Gastroesophageal sphincter (tissue), 4 donors: Measurements from ENCODE around the gene PDRG1. TPM values are rescaled to one million over a fixed set of nuclear protein-coding genes. Genes with fewer than 3 reads are reported as not detected.

ENCODE experiments used
- ATAC-seq: fragments of 150-250 bp; one replicate; pipeline ENCODE4 v1.9.1; 2016; ENCODE audit warnings: mild to moderate bottlenecking, moderate library complexity
- H3K27ac ChIP-seq, 4 donors: fragments of 200-600 bp; sonication (generic) in 3 of 4; 1 replicate in 3 of 4; 2 replicates in 1 of 4; pipeline ENCODE4 v1.5.1; 2016 to 2019
- H3K27me3 ChIP-seq: fragments of 200-600 bp; sonication (generic); one replicate; pipeline ENCODE4 v1.5.1; 2019
- H3K36me3 ChIP-seq, 2 donors: fragments of 200-600 bp; sonication (generic); one replicate each; pipeline ENCODE4 v1.5.1; 2019; ENCODE audit warnings: control low read depth in 1 of 2
- H3K4me1 ChIP-seq, 3 donors: fragments of 200-600 bp; sonication (generic); 1 replicate in 2 of 3; 2 replicates in 1 of 3; pipeline ENCODE4 v1.5.1; 2016 to 2019; ENCODE audit warnings: control low read depth in 2 of 3
- H3K4me3 ChIP-seq, 2 donors: fragments of 200-600 bp; sonication (generic); one replicate each; pipeline ENCODE4 v1.5.1; 2019; ENCODE audit warnings: mild to moderate bottlenecking in 1 of 2, moderate library complexity in 1 of 2
- H3K9me3 ChIP-seq, 3 donors: fragments of 200-600 bp; sonication (generic); one replicate each; pipeline ENCODE4 v1.5.1; 2017 to 2019; ENCODE audit warnings: control low read depth in 2 of 3
- CTCF ChIP-seq, 4 experiments: fragments of 200-600 bp in 2 of 4; fragments of 450-650 bp in 2 of 4; sonication (generic) in 1 of 4; IDR thresholded peaks; one replicate each; pipeline ENCODE4 v1.5.1; 2017 to 2019; ENCODE audit warnings: antibody characterized with exemption in 4 of 4, mild to moderate bottlenecking in 2 of 4, moderate library complexity in 2 of 4
- EP300 ChIP-seq: sonication (generic); formaldehyde crosslinking; IDR thresholded peaks from one replicate; pipeline ENCODE4 v1.6.1; 2017; ENCODE audit warnings: antibody characterized with exemption, mild to moderate bottlenecking
- POLR2A ChIP-seq, 2 donors: fragments of 450-650 bp; IDR thresholded peaks; one replicate each; pipeline ENCODE4 v1.6.1; 2017; ENCODE audit warnings: antibody characterized with exemption in 2 of 2, mild to moderate bottlenecking in 2 of 2, moderate library complexity in 1 of 2
- POLR2AphosphoS5 ChIP-seq: sonication (generic); formaldehyde crosslinking; IDR thresholded peaks from one replicate; pipeline ENCODE4 v1.6.1; 2017; ENCODE audit warnings: antibody characterized with exemption
- WGBS, 2 donors: methylation state at CpG; one replicate each; pipeline ENCODE4 v1.1.5; 2018; ENCODE audit warnings: low coverage in 1 of 2; 5-methylcytosine and 5-hydroxymethylcytosine counted together
- total RNA-seq, 4 donors: library from RNA; depleted of rRNA; stranded (reverse); fragments of >200 nt; gene quantifications; one replicate each; pipeline ENCODE4 v1.1.0, GENCODE V29; 2016

PDRG1 gene
- total RNA-seq = 10 to 100 TPM; 10.5 to 11.2 (median 11.0) TPM

GRCh38 chr20:31951530-31952453 is at the start of gene PDRG1:
Gene PDRG1 (minus strand): TSS chr20:31952046. CDS start chr20:31951961, 85 bp downstream.
- ATAC-seq = peak; percentile 98
- TF ChIP-seq POLR2A (IDR thresholded peaks at IDR 0.05) = peak; percentile 58 to 65
- no peak for TF ChIP-seq EP300
- peak; percentile 77 to 96 (median 87) for TF ChIP-seq CTCF (IDR thresholded peaks at IDR 0.05)
- TF ChIP-seq POLR2AphosphoS5 = peak; percentile 66

GRCh38 chr20:31998246-31998645 is 46.4 kb upstream of the PDRG1 start:
- no peak overlapping the region for H3K27ac ChIP-seq
- ATAC-seq = no peak
- no peak overlapping the region for H3K4me3 ChIP-seq
- peaks cover 0 to 6% (median 0%) of the 10 kb centered on the region in 3 donors for H3K4me1 ChIP-seq
- H3K36me3 ChIP-seq = no peaks in the 10 kb centered on the region
- no peak for TF ChIP-seq EP300
- TF ChIP-seq POLR2AphosphoS5 = no peak
- TF ChIP-seq POLR2A (IDR thresholded peaks at IDR 0.05) = no peak
- TF ChIP-seq CTCF (IDR thresholded peaks at IDR 0.05) = no peak
- H3K9me3 ChIP-seq = no peaks in the 10 kb centered on the region
- H3K27me3 ChIP-seq = peaks cover 58% of the 10 kb centered on the region
- WGBS, 2 donors = 17 to 57% methylated on average over 1 of the region's 2 CpGs

More at GRCh38 chr20:31951530-31952453, at the start of gene PDRG1:
- Histone ChIP-seq H3K4me3 (peak within 1 kb of the TSS; percentile 57 to 81), H3K9me3 (peaks cover 0 to 5% (median 0%) of the 10 kb centered on the region in 3 donors), H3K4me1 (peaks cover 5 to 28% (median 11%) of the 10 kb centered on the region in 3 donors), H3K27me3 (peaks cover 10% of the 10 kb centered on the region), H3K36me3 (peaks cover 5 to 30% of the 10 kb centered on the region in 2 donors), H3K27ac (peak within 1 kb of the TSS; percentile 13 to 90 (median 84))
- WGBS, 2 donors = 0 to 5% methylated on average over 4 to 5 of the region's 63 CpGs

- ATAC-seq = no peak
- no peak for TF ChIP-seq CTCF (IDR thresholded peaks at IDR 0.05)
- no peak for TF ChIP-seq POLR2AphosphoS5
- no peak for TF ChIP-seq POLR2A (IDR thresholded peaks at IDR 0.05)
- no peak for TF ChIP-seq EP300
- Histone ChIP-seq H3K4me1 (peaks cover 0 to 6% (median 0%) of the 10 kb centered on the region in 3 donors), H3K27me3 (peaks cover 56% of the 10 kb centered on the region), H3K27ac (no peak overlapping the region), H3K4me3 (no peak overlapping the region), H3K36me3 (no peaks in the 10 kb centered on the region), H3K9me3 (no peaks in the 10 kb centered on the region)
- WGBS, 2 donors = no CpG with 5 or more reads among the region's 18 CpGs
These were observed 45.1 kb upstream of the PDRG1 start for GRCh38 chr20:31996996-31997395.

GRCh38 chr20:31992086-31992485 is 40.2 kb upstream of the PDRG1 start:
- peaks cover 0 to 6% (median 0%) of the 10 kb centered on the region in 3 donors for H3K4me1 ChIP-seq
- no peaks in the 10 kb centered on the region for H3K9me3 ChIP-seq
- ATAC-seq = no peak
- H3K27me3 ChIP-seq = peaks cover 35% of the 10 kb centered on the region
- TF ChIP-seq POLR2A (IDR thresholded peaks at IDR 0.05) (no peak), CTCF (IDR thresholded peaks at IDR 0.05) (no peak), POLR2AphosphoS5 (no peak), EP300 (no peak)
- 80 to 92% methylated on average over 1 to 2 of the region's 2 CpGs for WGBS, 2 donors
- no peaks in the 10 kb centered on the region for H3K36me3 ChIP-seq
- H3K27ac ChIP-seq = no peak overlapping the region
- no peak overlapping the region for H3K4me3 ChIP-seq
